HG03196 (cell line): ENCODE measurements around the gene AKT3.

Experiments
- ATAC-seq: cut with Tn5 transposase; IDR thresholded peaks from one replicate; pipeline ENCODE4 v1.9.1; 2021; ENCODE audit not compliant: unreplicated experiment

The AKT3 gene

DNA sequence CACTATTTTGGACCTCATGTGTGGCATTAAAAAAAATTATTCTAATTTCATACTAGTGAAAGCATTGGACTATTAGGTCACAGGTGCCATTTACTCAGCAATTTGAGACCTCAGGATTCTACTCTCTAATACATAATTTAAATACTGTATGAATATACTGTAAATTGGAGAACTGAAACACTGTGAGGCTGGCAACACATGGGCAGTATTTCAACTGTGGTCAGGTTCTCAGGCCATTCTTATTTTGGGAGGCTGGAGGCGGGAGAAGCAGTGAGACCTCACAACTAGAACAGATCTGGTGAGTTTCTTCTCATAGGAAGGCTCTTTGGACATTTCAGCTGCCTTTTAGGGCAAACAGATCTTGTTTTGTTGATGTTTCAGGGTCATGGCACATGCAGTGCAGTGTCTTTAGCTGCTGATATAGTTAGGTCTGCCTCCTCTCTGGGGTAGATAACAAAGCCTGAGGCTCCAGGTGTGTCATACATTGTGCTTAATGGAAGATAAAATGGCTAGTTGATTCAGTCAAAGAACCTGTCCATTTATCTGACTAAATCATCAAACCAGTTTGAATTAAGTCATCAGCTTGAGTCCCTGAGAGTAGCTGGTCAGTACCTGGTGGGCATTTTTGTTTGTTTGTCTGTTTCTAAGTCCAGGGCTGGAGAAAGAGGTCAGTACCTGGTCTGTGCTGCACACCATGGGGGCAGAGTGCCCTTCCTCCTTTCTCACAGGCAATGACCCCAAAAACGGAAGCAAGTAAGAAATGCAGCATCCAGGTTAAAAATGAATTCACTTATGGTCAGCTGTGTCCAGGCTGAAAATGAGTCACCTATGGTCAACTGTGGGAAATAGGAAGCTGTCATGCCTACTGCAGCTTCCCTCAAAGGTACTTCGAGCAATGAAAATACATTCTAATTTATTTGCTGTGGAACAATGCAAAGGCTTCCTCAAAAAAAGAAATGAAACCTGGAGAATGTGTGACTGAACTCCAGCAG is 378.0 kb downstream of the AKT3 start:
- no peak for ATAC-seq

DNA sequence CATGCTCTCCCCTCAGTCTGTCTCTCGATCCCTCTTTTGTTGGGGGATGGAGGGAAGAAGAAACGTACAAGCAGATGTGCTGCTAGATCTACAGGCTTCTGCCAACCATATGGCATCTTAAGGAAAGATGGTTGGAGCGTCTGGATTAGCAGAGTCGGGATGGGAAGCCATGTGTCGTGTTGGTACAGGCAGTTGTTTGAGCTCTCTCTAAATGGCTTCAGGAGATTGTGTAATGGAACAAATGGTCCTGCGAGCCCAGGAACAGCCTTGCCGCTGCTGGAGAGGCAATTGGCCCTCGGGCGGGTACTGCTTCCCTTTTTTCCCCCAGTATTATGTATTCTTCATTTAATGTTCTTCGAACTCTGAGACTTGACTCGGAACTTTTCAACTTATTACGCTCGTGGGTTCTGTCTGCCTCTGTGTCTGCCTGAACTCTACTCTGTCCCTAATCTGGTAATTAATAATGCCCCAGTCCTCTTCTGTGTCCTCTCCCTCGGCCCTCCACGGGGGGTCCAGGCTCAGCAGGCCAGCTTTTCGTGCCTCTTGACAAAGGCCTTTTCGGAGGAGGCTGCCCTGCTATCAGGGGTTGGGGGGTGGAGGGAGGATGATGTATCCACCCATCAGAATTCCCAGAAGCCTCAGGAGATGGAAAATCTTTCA is 378.9 kb downstream of the AKT3 start:
- ATAC-seq, result no peak

DNA sequence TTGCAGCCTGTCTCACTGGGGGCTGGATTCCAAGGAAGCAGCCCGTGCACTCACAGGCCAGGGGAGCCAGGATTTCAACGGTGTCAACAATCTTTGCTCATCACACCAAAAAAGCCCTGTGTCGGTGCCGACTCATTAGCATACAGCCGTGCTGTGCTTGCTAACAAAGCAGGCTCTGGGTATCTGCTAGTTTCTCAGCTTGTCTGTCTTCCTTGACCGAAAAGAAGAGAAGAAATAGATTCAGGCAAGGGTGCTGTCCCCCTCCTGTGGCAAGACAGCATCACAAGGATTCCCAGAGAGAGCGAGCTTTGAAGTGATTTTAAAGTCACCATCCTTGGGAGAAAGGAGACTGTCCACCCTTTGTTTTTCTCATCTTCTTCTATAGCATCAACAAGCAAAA is 379.5 kb downstream of the AKT3 start:
- no peak for ATAC-seq

DNA sequence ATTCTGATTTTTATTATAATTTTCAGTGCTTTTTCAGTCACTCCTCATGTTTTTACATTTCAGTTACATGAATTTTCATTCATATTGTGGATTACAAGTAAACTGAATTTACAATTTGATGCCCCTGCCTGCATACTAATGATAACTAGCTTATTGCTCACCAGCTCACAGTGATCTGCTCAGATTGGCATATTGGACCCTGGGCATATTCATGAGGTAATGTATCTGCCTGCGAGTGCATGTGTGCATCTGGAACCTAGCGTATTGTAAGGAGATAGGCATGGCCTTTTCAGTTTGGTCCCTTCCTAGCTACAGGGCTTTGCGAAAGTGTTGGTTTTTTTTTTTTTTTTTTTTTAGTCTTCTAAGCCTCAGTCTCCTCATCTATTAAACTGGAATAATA is 380.5 kb downstream of the AKT3 start:
- no peak for ATAC-seq

DNA sequence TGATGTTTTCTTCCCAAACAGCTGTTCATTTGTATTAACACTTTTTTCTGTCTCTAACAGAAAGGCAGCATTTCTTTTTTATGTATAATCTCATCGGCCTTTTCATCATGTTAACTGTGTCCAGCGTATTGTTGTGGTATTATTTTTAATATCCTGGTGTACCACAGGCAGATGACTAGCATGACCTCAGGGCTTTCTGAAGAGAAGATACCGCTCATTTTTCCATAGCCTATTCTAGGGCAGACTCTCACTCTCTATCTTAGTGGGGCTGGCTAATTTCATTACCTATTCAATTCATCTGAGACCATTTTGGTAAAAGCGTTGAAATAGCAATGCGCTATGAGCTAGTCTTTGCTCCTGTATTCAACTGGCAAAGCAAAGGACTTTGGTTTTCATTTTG is 384.3 kb downstream of the AKT3 start:
- no peak for ATAC-seq

DNA sequence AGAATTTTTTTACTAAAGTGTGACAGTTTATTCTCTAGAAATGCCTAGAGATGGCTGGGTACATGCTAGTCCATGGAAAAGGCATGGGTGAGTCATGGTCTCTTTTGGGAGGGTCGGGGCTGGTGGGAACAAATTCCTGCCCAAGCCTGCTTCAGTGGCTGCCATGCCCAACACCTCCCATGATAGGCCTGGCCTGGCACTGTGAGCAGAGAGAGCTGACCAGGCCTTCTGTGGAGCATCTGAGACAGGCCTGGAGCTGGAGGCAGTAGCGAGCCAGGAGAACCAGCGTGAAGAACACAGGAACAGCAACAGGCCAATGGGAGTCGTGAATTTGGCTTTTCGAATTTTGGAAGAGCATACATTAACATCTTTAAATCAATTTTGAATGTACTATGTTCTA is 385.0 kb downstream of the AKT3 start:
- no peak for ATAC-seq

DNA sequence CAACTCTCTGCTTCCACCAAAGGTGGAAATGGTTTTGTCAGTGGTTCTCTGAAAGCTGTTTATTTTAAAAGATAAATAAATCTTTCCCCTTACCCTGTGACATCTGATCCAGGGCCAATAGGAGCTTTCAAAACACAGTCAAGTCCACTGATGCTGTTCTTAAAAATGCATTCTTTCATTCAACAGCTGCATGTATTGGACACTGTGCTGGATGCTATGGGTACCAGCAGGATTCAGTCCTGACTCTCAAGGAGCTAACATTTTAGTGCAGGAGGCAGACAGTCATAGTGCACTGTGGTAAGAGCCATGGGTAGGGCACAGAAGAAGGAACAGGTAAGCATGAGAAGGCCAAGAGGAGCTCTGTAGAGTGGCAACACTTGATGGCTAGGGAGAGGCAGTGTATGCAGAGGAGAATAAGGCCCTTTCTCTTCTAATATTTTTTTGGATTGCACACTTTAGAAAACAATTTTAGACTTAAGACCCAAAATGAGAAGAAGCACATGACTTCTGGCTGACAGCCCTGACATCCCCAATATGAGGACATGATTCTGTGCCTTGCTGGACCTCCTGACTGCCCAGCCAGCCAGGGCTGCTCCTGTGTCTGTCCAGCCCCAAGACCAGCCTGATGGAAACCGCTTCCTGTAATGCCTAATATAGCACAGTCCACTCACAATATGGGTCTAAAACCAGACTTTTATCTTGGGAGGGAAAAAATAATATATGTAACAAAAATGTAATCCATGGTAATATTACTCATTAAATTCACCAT is 386.9 kb downstream of the AKT3 start:
- ATAC-seq, result no peak

DNA sequence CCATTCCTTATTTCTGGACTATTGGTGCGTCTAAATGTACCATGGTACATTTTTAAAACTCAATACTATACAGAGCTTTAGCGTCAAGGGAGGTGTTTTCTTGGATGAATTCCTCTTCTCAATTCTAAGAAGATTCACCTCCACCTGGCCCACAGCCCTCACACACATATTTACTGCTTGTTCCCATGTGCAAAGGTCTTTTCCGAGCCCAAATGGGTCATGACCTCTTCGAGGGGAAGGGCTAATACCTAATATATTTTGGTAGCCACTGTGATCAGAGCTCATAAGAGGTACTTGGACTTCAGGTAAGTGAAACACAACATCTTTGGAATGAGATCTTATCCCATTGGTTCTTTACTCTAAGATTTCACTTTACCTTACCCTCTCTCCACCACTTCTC is 388.3 kb downstream of the AKT3 start:
- ATAC-seq, result no peak

DNA sequence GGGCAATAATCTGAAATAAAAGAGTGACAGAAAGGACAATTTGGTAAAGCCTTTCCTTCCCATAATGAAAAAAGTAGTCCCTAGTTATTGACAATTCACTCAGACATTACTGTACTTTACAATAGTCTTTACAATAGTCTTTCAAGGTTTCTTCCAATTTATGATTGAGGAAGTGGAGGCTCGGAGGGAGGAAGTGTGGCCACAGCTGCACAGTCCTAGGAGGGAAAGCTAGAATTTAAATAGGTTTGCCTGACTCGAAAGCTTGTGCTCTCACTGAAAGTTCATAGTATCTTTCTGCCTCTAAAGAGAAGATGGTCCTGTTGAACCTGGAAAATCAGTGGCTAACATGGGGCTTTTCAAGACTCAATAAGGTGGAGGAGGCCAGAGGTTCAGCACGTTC is 391.0 kb downstream of the AKT3 start:
- ATAC-seq, result no peak

DNA sequence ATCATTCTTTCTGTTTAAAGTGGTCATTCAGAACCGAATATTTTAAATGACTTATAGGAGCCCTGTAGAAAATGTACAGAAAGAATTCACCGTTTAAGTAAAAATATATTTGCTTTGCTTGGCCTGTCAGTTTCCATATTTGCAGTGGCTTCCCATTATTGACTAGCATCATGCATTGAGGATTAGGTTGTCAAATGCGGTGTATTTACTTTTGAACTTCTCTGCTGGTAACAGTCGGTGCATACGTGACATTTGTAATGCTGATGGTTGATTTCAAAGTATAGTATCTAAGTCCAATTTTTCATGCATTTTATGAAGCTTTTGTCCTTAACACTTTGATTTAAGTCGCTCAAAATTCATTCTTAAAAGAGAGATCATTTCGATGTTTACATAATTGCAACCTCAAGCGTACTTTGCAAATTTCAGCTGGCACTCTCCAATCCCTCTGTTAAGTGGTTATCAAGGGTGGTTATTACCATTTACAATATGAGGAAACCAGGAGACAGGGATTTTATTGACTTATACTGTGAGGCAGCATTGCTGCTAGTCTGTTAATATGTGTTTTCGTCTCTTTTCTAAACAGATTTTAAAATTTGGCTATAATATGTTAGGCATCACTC is 392.6 kb downstream of the AKT3 start:
- ATAC-seq, result no peak

DNA sequence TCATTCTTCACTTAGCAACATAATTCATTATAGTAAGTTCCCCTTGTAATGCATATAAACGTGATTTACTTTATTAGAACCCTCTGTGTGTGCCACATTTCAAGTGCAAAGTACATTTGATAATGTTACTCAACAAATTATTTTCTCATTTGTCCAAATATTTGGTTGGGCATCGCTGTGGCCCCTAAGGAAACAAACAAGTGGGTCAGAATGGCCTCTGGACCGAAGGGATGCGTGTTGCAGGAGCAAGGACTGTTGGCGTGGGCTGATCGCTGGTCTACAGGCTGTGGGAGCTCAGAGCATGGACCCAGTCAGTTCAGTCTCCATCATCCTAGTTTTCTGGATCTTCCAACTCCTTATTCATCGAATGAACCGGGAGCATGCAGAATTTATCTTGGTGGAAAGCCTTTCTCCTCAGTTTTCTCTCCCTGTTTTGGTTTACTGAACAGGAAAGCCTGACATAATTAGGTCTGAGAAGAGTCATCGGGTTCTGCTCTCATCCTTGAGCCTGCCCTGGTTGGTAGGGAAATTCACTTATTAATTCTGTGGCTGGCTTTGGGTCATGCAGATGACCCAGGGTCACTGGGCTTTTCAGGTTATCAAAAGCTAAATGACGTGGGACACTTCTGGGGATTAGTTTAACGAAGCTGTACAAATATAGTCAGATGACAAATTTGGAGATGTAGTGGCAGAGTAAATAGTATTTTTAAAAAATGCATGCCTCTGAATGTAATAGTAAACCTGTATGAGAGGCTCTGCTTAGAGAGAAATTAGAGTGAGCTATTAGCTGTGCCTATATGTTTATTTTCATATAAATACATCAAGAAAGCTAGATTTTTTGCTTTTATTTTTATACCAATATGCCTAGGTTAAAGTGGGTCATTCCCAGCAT is 394.0 kb downstream of the AKT3 start:
- ATAC-seq, result no peak

DNA sequence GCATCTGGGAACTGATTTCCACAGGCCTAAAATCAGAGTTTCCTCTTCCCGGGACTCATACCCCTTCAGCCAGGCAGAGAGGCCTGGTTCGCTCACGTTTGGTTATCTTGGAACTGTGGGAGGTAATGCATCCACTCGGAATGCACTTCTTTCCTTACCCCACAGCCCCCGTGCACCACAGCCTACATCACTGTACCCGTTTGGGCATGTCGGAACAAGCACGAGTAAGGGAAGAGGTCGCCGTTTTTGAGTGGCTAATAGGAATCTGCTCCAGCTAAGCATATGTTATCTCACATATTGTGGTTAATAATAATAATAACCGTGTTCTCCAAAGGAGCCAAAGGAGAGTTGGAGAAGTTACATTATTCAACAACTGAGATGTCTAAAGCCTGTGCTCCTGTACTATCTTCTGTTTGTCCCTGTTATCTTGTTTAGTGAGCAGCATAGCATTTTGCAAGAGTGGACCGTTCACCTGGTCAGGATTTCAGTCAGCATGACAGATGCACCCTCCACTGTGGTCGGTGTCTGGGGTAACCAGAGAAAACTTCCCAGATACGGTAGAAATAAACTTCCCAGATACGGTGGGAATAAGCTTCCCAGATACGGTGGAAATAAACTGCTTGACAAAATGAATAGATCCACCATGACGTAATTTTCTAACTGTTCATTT is 395.6 kb downstream of the AKT3 start:
- ATAC-seq, result no peak

DNA sequence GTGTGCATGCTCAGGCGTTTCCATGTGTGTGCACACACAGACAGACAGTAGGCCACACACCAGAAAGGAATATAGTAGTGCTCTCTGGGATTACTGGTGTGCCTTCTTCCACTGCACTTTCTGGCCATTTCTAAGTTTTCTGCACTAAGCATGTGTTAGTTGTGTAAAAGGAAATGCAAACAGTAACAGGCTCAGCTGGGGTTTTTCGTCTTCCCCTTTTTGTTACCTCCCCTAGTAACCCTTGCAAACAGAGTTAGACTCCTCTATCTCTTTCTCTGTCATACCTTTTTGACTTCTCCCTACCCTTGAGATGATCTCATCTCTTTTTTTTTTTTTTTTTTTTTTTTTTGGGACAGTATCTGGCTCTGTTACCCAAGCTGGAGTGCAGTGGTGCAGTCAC is 398.0 kb downstream of the AKT3 start:
- no peak for ATAC-seq

DNA sequence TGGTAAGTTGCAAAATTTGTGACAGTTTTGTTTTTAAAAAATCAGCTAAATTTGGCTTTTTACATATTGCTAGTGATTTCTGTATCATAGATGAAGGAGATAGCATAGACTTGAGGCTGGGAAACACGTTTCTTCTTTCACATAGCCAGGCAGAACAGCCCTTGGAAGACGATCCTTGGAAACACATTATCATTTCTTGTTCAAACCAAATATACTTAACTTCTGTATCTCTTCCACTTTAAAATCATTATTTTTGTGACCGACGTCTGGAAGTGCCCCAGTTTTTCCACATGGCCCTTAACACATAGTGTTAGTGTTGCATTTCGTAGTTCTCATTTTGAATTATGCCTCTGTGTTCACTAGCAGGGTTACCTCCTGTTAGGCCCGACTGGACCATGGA is 400.7 kb downstream of the AKT3 start:
- no peak for ATAC-seq

DNA sequence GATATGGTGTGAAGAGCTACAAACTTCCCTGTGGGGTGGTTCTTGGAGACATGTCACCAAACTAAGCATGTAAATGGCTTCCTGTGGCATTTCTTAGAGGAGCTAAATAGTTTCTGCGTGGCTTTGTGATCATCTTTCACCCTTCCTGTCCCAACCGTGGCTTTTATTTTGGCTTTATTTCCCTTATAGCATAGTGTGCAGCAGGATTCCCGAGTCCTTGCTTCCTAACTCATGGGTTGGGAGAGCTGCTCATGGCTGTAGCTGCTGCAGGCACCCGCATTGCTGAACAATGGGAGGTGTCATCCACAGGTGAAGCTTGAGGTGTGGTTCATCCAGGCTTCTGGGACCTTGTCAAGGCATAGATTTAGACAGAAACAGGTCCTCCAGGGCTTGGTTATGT is 402.2 kb downstream of the AKT3 start:
- no peak for ATAC-seq

DNA sequence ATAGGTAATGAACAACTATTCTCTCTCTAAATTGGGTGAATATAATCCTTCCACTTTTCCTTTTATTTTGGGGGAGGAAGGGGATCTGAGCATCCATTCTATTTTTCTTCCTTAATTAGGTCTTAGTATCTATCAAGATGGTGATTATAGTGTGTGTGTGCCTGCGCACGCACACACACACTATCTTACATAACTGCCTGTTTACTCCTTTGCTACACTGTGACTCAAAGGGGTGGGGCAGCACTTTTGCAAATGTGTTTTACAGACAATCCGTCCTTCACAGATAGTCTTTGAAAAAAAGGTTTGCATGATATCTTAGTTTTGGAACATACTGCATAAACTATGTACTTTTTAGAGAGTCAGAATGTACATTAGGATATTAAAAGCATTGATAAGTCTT is 402.7 kb downstream of the AKT3 start:
- no peak for ATAC-seq

DNA sequence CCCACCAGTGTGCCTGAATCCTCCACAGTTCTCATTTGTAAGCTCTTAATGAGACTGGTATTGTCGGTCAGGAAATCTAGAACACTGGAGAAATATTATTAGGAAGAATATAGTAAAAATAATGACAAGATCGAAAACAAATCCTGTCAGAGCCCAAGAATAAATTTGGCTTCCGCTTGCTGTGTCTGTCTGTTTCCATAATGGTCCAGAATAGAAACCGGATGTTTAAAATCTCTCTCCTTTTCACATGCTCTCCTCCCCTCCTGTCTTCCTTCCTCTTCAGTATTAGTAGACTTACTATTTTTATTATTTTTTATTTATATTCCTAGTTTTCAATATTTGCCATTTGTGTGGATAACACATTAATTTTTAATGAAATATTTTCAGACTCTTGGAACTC is 406.5 kb downstream of the AKT3 start:
- ATAC-seq, result no peak

DNA sequence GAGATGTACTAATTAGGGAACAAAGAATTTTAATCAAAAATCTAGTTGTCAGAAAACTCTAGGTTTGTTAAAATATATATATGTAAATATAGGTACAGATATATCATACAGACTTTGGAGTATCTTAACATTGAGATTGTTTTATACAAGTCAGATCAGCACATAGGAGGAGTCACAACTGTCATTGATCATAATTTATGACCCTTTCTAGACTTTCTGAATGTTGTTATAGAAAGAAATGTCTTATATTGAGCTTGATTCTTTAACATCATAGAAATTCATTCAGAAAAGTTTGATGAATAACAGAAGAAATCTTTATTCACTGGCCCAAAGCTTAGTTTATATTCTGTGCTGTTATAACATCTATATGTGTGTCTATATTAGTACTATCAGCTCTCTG is 408.4 kb downstream of the AKT3 start:
- no peak for ATAC-seq

DNA sequence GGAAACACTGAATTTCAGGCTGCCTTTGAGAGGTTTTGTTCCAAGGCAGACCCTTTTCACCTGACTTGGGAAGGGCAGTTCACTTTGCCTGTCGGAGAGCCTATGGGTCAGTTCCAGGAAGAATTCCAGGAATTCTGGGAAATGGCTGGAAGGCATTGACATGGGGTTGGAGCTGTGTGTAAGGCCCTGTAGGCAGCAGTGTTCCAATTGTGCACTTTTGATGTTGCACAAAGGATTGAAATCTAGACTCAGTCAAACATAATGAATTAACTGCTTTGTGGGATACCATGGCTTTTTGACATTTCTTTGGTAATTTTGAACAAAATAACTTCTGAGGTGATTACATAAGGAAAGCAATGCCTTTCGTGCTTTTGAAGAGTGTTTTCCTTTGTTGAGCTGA is 409.6 kb downstream of the AKT3 start:
- ATAC-seq, result no peak

DNA sequence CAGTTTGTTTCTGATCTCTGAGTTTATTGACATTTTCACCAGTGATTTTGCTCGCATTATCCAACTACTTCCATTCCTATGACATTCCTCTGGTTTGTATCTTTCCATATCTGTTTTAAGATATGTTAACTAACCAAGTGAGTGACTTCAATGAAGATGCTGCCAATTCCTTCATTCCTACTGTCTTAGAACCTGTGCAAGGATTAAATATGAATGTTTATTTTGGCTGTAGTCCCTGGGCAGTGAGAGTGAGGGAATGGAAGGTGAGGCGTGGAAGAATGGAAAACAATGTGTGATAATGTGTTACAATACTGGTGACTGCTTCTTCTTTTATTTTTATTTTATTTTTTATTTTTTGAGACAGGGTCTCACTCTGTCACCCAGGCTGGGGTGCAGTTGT is 411.2 kb downstream of the AKT3 start:
- no peak for ATAC-seq
